SU-DHL-6 (cell line): ENCODE measurements around the gene CFAP70.

Experiments used
- H2AFZ ChIP-seq: fragments of 200-600 bp; sonication (generic); 2 replicates; pipeline ENCODE4 v1.6.1; 2014; ENCODE audit warnings: low read depth, mild to moderate bottlenecking, moderate library complexity, mixed read lengths, antibody characterized with exemption, low read length; ENCODE audit not compliant: severe bottlenecking
- H3F3A ChIP-seq: fragments of 200-600 bp; shearing (Covaris generic); 2 replicates; pipeline ENCODE4 v1.6.0; 2016; ENCODE audit warnings: antibody characterized with exemption, mild to moderate bottlenecking; ENCODE audit not compliant: insufficient read depth
- H3K27ac ChIP-seq: fragments of 200-600 bp; sonication (generic); 2 replicates; pipeline ENCODE4 v1.5.1; 2016; ENCODE audit warnings: low read depth, mild to moderate bottlenecking, low read length, moderate library complexity, mixed read lengths
- H3K27me3 ChIP-seq: fragments of 200-600 bp; sonication (generic), shearing (Covaris generic); 2 replicates; pipeline ENCODE4 v1.6.0; 2014; ENCODE audit warnings: mild to moderate bottlenecking, low read length
- H3K36me3 ChIP-seq: fragments of 200-600 bp; sonication (generic); 2 replicates; pipeline ENCODE4 v1.6.1; 2014; ENCODE audit warnings: mild to moderate bottlenecking, low read length, mixed read lengths
- H3K4me2 ChIP-seq: fragments of 300-600, 200-600 bp; shearing (Covaris generic), sonication (generic); 2 replicates; pipeline ENCODE4 v1.6.0; 2014; ENCODE audit warnings: low read length, low read depth, mild to moderate bottlenecking; ENCODE audit not compliant: poor library complexity, severe bottlenecking
- H3K4me3 ChIP-seq: fragments of 200-600 bp; sonication (generic); 2 replicates; pipeline ENCODE4 v1.5.1; 2014; ENCODE audit warnings: antibody characterized with exemption, low read length, mild to moderate bottlenecking, mixed read lengths; ENCODE audit not compliant: insufficient read depth, poor library complexity, severe bottlenecking
- H3K79me2 ChIP-seq: fragments of 200-600 bp; sonication (generic); 2 replicates; pipeline ENCODE4 v1.6.1; 2014; ENCODE audit warnings: mild to moderate bottlenecking, low read length, moderate library complexity; ENCODE audit not compliant: insufficient read depth
- H3K9ac ChIP-seq: fragments of 200-600 bp; sonication (generic); 2 replicates; pipeline ENCODE4 v1.7.0; 2014; ENCODE audit warnings: mild to moderate bottlenecking, low read length
- H3K9me2 ChIP-seq: fragments of 200-600 bp; sonication (generic); replicated peaks from 2 replicates; pipeline ENCODE4 v1.6.1; 2014; ENCODE audit warnings: low read length; ENCODE audit not compliant: insufficient read depth
- H3K9me3 ChIP-seq: fragments of 200-600 bp; sonication (generic); 2 replicates; pipeline ENCODE4 v1.6.1; 2014; ENCODE audit warnings: low read length, mixed read lengths; ENCODE audit not compliant: insufficient read depth
- H4K20me1 ChIP-seq: fragments of 200-600 bp; sonication (generic); 2 replicates; pipeline ENCODE4 v1.6.1; 2014; ENCODE audit warnings: low read depth, mild to moderate bottlenecking, antibody characterized with exemption, low read length, moderate library complexity, mixed read lengths
- EZH2phosphoT487 ChIP-seq: fragments of 200-600 bp; sonication (generic), shearing (Covaris generic); conservative IDR thresholded peaks from 2 replicates; pipeline ENCODE4 v1.6.1; 2018; ENCODE audit warnings: mild to moderate bottlenecking, antibody characterized with exemption, low read length, moderate library complexity, mixed read lengths
- TF ChIP-seq, protein P1 (sequence below): fragments of 200-600 bp; sonication (generic); IDR thresholded peaks from one replicate; pipeline ENCODE4 v1.5.1; 2017; ENCODE audit warnings: antibody characterized with exemption, mild to moderate bottlenecking, low read length, moderate library complexity; ENCODE audit not compliant: insufficient read depth, poor library complexity, severe bottlenecking

Gene CFAP70

DNA sequence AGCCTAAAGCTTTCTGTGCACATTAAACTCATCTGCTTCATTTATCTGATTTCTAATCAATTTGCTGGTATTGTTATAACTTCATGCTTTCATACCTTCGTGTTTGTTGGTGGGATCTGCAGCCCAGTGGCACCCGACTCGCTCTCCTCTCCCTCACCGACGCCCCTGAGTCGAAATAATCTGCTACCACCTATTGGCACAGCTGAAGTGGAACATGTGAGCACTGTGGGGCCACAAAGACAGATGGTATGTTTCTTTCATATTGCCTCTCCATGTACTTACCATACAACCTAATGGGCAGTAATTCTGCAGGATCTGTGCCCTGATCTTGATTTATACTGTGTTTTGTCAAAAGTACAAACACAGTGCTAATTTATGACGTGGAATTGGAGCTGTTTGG, 124.0 kb downstream of the CFAP70 start:
- Histone ChIP-seq H3K9ac (no peak overlapping the region), H3K36me3 (peaks cover 19% of the 10 kb centered on the region; the same call in 1 of the 2 replicates), H3K9me3 (no peaks in the 10 kb centered on the region), H3K4me3 (no peak overlapping the region), H4K20me1 (no peaks in the 10 kb centered on the region), H3K27me3 (no peaks in the 10 kb centered on the region), H3F3A (peaks cover 15% of the 10 kb centered on the region; the same call in 1 of the 2 replicates), H3K9me2 (no peaks in the 10 kb centered on the region), H2AFZ (no peak overlapping the region), H3K27ac (no peak overlapping the region), H3K4me2 (no peak overlapping the region), H3K79me2 (no peaks in the 10 kb centered on the region)
- TF ChIP-seq, protein P1, sequence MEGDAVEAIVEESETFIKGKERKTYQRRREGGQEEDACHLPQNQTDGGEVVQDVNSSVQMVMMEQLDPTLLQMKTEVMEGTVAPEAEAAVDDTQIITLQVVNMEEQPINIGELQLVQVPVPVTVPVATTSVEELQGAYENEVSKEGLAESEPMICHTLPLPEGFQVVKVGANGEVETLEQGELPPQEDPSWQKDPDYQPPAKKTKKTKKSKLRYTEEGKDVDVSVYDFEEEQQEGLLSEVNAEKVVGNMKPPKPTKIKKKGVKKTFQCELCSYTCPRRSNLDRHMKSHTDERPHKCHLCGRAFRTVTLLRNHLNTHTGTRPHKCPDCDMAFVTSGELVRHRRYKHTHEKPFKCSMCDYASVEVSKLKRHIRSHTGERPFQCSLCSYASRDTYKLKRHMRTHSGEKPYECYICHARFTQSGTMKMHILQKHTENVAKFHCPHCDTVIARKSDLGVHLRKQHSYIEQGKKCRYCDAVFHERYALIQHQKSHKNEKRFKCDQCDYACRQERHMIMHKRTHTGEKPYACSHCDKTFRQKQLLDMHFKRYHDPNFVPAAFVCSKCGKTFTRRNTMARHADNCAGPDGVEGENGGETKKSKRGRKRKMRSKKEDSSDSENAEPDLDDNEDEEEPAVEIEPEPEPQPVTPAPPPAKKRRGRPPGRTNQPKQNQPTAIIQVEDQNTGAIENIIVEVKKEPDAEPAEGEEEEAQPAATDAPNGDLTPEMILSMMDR = no peak
- no peak for TF ChIP-seq EZH2phosphoT487

DNA sequence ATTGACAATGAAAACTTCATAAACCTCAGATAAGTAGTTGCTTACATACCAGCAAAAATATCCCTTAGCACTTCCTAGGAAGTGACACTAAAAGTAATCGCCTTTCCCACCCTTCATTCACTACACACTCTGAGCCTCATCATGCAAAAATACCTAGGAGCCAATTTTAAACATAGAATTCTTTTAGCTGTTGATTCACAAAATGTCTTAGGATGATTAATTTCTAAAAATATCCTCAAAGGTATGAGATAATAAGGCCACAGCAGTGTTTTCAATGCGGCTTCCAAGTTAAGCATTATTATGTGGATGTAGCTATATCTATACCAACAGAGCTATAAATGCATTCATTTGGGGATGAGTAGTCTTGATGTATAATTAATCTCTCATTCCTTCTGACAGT, 124.8 kb downstream of the CFAP70 start:
- Histone ChIP-seq H4K20me1 (no peaks in the 10 kb centered on the region), H3K4me2 (no peak overlapping the region), H3K9me3 (no peaks in the 10 kb centered on the region), H3F3A (peaks cover 14% of the 10 kb centered on the region; the same call in 1 of the 2 replicates), H3K79me2 (no peaks in the 10 kb centered on the region), H3K27ac (no peak overlapping the region), H3K27me3 (no peaks in the 10 kb centered on the region), H3K36me3 (peaks cover 11% of the 10 kb centered on the region; the same call in 1 of the 2 replicates), H3K9ac (no peak overlapping the region), H3K4me3 (no peak overlapping the region), H3K9me2 (no peaks in the 10 kb centered on the region), H2AFZ (no peak overlapping the region)
- no peak for TF ChIP-seq EZH2phosphoT487
- TF ChIP-seq, protein P1 = no peak

GRCh38 chr10:73232887-73233286, 125.8 kb downstream of the CFAP70 start:
- H3K9me2 ChIP-seq = no peaks in the 10 kb centered on the region
- H3K36me3 ChIP-seq = peaks cover 4% of the 10 kb centered on the region; the same call in 1 of the 2 replicates
- no peak for TF ChIP-seq EZH2phosphoT487
- TF ChIP-seq, protein P1 = no peak

More at GRCh38 chr10:73232887-73233286, 125.8 kb downstream of the CFAP70 start:
- Histone ChIP-seq H3K79me2 (no peaks in the 10 kb centered on the region), H2AFZ (no peak overlapping the region), H3K9ac (no peak overlapping the region), H3K4me3 (no peak overlapping the region), H3K9me3 (no peaks in the 10 kb centered on the region), H3K27me3 (no peaks in the 10 kb centered on the region), H3F3A (peaks cover 9% of the 10 kb centered on the region; the same call in 1 of the 2 replicates), H3K4me2 (no peak overlapping the region), H3K27ac (no peak overlapping the region), H4K20me1 (no peaks in the 10 kb centered on the region)
